Amniotic stem cell (primary cell): ENCODE results near the gene AXIN1.
"Not testable (repeated sequence)": the region's sequence is repeated elsewhere in the genome, so short reads cannot be mapped to it uniquely, and the experiment has no call there.

ENCODE experiments used
- DNase-seq: peaks from one replicate; lab custom pipeline; 2025; lab: John Stamatoyannopoulos, UW

The AXIN1 gene

DNA sequence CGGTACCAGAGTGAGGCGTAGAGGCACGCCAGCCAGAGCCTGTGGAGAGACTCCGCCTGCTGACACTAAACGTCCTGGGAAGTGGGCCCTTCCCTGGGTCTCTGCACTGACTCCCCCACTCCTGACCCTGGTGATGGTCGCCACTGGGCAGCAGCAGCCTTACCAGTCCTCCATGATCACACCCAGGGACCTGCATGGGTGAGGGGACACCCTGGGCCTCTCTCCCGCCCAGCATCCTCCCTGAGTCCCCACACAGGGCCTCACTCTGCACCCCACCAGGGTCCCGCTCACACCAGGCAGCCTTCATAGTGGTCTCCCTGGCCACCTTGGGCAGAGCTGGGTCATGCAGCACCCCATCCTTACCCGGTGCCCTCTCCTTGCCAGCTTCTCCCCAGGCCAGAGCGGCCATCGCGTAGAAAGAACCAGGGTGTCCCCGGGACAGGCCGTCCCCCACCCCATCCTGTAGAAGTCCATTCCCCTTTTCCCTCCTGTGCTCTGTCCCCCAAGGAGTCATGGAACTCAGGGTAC lies 87.5 kb downstream of the AXIN1 start:
- no peak for DNase-seq

GRCh38 chr16:264440-264951 lies 88.0 kb downstream of the AXIN1 start:
- DNase-seq, result no peak

GRCh38 chr16:263944-264343 lies 88.6 kb downstream of the AXIN1 start:
- no peak for DNase-seq

GRCh38 chr16:263182-263774 lies 89.2 kb downstream of the AXIN1 start:
- DNase-seq, result no peak

- no peak for DNase-seq
These were observed 90.3 kb downstream of the AXIN1 start for GRCh38 chr16:262121-262745.

DNA sequence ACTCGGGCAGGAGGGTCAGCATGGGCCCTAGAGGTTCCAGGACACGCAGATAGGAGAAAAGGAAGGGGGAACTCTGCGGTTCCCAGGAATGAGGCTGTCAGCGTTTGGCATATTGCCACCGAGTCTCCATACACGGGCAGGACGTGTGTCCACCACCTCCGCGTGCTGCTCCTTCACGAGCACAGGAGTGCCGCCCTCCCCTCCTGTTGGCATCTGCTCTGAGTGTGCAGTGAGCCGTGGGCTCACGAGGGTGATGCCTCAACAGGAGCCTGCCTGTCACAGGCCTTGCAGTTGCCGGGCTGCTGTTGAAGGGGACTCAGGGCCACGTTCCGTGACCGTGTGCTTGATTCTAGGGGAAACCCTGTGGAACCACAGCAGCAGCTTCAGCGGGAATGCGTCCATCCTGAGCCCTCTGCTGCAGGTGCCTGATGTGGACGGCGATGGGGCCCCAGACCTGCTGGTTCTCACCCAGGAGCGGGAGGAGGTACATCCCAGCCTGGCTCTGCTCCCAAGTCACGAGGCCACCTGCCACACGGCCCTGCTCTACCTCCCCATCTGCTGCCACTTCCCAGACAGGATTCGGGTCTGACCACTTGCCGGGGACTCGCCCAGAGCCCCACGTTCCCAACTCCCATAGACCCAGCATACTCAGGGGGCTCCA lies 91.4 kb downstream of the AXIN1 start:
- DNase-seq, result no peak

- DNase-seq, result no peak
These were observed 92.2 kb downstream of the AXIN1 start for GRCh38 chr16:260326-260725.

- DNase-seq, result no peak
These were observed 92.7 kb downstream of the AXIN1 start for GRCh38 chr16:259814-260253.

- DNase-seq, result no peak
These were observed 93.3 kb downstream of the AXIN1 start for GRCh38 chr16:259226-259625.

- DNase-seq, result not testable (repeated sequence)
These were observed 94.4 kb downstream of the AXIN1 start for GRCh38 chr16:258091-258490.

GRCh38 chr16:255183-255582 lies 97.3 kb downstream of the AXIN1 start:
- no peak for DNase-seq

DNA sequence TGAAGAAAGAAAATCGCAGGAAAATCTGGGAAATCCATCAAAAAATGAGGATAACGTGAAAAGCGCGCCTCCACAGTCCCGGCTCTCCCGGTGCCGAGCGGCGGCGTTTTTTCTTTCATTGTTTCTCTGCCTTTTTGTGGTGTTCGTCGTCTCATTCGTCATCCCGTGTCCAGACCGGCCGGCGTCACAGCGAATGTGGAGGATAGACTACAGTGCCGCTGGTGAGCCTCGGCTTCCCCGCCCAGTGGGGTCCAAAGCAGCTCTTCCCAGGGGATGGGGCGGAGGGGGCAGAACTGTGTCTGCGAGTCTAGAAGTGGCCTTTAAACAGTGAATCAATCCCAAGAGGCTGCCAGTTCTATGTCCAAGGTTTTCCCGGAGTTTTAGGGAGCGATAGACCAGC lies 98.1 kb downstream of the AXIN1 start:
- no peak for DNase-seq

DNA sequence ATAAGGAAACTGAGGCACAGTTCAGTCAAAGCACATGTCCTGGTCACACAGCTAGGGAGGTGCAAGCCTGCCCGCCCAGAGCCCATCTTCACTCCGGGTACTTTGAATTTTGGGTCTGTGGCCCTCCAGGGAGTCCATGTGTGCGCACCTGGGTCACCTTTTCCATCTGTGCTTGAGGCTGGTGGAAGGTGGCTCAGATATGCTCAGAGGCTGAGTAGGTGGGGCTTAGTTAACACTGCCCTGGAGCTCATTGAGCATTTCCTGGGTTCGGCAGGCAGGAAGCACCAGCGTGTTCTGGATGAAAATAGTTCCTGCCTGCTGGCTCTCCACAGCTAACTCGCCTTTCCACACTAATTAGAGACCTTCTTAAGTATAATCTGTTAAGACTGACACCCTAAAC lies 98.7 kb downstream of the AXIN1 start:
- DNase-seq, result no peak

DNA sequence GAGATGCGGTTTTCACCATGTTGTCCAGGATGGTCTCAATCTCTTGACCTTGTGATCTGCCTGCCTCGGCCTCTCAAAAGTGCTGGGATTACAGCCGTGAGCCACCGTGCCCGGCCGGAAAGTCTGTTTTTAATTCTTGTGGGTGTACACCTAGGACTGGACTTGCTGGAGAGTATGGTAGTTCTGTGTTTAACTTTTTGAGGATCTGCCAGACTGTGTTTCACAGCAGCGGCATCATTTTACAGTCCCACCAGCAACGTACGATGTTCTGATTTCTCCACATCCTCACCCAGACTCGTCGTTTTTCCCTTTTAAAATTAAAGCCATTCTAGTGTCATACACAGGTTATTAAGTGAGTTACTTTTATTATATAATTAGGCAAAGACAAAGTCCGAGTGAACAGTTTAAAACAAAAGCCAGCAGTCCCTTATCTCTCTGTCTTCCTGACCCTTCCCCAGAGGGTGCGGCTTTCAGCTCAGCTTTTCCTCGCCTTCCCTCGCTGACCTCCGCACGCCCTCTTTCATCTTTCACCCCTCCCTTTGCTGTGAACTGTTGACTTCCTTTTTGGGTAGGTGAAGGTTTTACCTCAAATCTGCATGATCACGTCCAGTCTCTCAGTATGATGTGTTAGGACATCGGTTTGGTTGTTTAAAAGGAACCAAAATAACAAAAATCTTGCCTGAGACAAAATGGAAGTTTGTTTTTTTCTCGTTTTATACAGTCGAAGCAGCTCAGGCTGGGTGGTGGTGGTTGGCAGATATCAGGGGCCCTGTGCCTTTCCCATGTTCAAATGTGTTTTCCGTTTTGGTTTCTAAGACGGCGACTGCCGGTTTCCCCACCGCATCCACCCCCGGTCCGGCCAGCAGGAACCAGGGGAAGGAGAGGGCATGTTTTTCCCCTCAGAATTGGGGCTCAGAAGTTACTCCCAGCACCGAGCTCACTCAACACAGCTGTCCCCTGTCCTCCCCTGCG lies 99.9 kb downstream of the AXIN1 start:
- DNase-seq, result no peak

DNA sequence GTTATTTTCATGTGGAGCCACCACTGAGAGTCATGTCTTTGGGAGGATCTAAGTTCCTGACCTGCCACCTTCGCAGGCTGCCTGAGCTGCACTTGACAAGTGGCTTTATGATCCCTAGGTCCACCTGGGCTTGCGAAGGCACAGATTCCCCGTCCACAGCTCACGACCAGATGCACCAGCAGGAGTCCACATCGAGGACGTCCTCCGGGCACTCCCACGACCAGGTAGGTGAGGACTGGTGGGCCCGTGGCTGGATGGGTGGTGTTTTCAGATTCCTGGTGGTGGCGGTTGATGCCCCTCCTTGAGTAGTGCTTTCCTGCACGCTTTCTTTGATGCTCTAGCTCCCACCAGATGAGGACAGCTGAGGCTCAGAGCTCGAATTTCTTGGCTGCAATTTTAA lies 103.1 kb downstream of the AXIN1 start:
- no peak for DNase-seq

- no peak for DNase-seq
These were observed 105.5 kb downstream of the AXIN1 start for GRCh38 chr16:247027-247426.

DNA sequence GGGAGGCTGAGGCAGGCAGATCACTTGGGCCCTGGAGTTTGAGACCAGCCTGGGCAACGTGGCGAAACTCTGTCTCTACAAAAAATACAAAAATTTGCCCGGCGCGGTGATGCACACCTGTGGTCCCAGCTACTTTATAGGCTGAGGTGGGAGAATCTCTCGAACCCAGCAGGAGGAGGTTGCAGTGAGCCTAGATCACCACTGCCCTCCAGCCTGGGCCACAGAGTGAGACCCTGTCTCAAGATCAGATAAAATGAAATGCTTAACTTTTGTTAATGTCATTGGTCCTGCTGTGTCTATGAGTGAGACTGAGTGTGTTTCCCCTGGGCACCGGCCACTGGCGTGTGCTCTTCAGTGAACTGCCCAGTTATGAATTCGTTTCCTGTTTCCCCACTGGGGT lies 107.4 kb downstream of the AXIN1 start:
- DNase-seq, result no peak

GRCh38 chr16:243348-243747 lies 109.2 kb downstream of the AXIN1 start:
- DNase-seq, result no peak

GRCh38 chr16:242281-242680 lies 110.2 kb downstream of the AXIN1 start:
- DNase-seq, result no peak

- DNase-seq, result no peak
These were observed 112.0 kb downstream of the AXIN1 start for GRCh38 chr16:240559-240958.

- DNase-seq, result no peak
These were observed 112.6 kb downstream of the AXIN1 start for GRCh38 chr16:239948-240277.
